HG03469 (cell line): ENCODE results near the gene IGF2.

Source experiments
- ATAC-seq: cut with Tn5 transposase; IDR thresholded peaks from one replicate; pipeline ENCODE4 v1.9.1; 2021; ENCODE audit warnings: mild to moderate bottlenecking, moderate library complexity, moderate number of reproducible peaks; ENCODE audit not compliant: unreplicated experiment

Gene IGF2

DNA sequence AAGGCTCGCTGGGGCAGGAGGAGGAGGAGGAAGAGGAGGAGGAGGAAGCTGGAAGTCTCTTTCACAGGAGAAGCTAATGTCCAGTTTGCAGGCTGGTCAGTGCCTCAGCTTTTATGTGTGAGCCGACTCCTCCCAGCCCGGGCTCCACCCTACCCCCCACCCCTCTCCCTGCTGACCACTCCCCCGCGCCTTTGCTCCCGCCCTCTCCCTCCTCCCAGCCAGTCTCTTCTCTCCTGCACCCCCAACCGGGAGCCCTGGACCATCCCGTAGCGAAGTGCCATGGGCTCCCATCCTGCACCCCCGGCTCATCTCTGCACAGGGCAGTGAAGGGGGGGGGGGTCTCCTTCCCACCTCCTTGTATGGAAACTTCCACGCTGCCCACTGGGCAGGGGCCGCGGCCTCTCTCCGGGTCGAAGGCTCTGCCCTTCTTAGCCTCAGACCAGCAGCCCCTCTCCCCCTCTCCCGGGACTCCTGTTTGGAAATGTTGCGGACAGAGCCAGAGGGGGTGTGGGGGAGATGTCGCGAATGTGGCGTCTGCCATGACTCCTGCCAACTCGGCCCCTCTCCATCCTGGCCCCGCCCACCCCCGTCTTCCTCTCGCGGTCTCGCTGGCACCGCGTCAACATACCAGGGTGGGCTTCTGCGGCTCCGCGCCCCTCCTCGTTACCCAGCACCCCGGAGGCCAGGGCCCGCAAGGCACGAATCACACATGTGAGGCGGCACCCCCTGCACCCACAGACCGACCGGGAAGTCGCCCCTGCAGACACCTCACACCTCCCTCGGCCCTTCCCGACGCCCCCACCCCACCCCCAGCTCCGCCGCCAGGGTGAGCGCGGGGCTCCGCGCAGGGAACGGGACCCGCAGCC lies 1.8 kb downstream of the IGF2 start:
- ATAC-seq, result no peak

DNA sequence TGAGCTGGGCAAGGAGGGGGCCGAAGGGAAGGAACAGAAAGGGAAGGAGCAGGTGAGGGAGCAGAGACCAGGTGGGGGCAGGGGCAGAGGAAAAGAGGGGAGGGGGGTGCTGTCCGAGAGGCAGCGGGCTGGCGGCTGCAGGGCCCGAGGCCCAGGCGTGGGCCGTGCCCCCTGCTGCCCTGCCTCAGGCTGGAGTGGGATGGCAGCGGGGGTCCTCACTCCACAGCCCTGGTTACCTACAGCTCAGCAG lies 2.3 kb downstream of the IGF2 start:
- ATAC-seq, result no peak

DNA sequence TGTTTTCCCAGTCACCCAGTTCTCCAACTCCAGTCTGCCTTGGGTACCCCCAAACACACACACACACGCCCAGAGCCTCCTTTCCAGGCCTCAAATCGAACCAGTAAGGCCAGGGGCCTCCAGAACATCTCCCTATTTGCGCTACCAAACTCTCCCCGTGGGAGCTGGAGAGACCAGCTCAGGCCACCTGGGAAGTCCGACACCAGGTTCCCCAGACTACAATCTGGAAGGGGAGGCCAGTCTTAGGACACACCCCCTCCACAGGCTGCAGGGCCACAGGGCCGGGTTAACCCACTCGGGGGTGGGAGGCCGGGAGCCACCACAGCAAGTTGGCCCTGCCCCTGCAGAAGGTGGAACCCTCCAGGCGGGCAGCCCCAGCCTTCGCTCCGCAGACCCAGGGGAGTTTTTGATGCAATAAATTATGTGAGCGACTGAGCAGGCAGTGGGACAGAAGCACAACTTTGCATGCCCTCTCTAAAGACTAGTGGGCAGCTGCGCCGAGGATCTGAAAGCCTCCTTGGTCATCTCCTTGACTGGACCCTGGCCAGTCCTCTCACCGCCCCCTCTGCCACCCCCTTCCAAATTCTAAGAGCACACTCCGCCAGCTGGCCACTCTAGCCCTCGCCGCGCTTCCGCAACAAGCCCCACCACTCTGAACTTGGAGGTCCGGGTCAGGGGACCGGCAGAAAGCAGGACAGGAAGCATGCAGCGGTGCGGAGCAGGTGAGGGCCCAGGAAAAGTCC lies 2.8 kb downstream of the IGF2 start:
- no peak for ATAC-seq

DNA sequence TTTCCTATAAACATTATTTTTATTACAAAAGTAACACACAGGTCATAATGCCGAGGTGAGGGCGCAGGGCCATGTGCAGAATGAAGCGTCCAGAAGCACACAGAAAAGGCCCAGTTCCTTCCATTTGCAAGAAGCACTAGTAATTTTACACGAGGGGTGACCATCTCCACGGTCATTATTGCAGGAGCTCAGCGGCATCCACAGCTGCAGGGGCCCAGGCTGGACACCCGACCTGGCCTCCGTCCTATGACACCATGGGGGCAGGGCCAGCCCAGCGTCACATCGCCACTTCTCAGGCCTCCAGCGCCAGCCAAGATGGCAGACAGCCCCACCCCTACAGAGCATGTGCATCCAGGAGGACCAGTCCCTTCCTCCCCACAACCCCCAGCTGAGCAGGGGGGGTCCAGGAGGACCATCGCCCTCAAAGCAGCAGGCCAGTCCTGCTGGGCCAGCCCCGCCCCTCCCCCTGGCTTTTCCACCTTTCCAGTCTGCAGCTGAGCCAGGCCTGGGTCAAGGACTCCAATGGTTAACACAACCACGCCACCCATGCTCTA lies 3.5 kb downstream of the IGF2 start:
- no peak for ATAC-seq

DNA sequence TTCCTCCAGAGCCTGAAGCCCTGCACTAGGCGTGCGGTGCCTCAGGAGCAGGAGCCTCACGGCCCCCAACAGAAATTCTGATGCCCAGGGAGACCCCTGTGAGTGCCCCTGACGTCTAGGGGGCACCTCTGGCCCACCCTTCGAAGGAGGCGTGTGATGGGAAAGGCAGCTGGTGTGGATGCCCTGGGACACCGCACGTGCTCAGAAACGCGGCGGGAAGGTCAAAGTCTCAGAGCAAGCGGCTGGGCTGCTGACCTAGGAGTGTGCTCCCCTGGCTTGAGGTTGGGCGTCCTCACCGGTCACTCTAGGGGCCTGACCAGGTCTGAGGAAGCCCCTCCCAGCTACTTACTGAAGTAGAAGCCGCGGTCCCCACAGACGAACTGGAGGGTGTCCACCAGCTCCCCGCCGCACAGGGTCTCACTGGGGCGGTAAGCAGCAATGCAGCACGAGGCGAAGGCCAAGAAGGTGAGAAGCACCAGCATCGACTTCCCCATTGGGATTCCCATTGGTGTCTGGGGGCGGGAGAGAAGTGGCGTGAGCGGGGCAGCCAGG lies 4.1 kb downstream of the IGF2 start:
- no peak for ATAC-seq

DNA sequence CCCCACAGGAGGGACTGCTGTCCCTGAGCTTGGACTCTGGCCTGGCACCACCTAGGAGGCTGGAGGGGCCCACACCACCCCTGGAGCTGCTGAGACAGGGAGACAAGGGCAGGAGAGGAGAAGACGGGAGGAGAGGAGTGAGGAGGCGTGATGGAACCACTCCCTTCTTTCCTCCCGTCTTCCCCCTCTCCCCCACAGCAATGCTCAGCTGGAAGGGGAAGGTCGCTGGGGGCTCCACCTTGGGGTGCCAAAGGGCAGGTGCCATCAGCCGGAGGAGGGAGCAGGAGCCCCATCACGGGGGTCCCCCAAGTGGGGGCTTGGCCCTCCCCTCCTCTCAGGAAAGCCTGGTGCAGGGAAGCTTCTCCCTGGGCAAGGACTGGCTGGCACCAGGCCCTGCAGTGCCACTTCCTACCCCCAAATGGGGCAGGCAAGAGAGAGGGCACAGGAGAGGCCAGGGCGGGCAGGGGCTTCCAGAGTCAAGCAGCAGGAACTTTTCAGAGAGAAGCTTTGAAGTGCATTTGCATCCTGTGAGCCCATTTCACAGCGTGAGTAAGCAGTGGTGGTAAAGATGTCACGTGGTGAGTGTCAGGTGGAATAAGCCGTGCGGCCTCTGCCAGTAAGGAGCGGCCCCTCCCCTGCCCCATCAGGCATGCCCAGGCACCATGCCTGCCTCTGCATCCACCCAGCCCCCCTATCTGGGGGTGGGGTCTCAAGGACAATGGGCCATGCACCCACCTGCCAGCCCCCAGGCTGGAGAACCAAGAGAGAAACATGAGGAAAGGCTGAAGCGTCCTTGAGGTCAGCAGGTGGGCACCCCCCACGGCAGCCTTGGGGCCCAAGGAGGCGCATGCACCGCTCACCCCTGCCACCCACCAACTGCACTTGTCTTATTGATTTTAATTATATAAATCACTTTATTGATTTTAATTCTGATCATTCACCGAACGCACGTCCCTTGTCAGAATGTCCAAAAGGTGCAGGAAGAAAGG lies 4.9 kb downstream of the IGF2 start:
- ATAC-seq, result no peak

DNA sequence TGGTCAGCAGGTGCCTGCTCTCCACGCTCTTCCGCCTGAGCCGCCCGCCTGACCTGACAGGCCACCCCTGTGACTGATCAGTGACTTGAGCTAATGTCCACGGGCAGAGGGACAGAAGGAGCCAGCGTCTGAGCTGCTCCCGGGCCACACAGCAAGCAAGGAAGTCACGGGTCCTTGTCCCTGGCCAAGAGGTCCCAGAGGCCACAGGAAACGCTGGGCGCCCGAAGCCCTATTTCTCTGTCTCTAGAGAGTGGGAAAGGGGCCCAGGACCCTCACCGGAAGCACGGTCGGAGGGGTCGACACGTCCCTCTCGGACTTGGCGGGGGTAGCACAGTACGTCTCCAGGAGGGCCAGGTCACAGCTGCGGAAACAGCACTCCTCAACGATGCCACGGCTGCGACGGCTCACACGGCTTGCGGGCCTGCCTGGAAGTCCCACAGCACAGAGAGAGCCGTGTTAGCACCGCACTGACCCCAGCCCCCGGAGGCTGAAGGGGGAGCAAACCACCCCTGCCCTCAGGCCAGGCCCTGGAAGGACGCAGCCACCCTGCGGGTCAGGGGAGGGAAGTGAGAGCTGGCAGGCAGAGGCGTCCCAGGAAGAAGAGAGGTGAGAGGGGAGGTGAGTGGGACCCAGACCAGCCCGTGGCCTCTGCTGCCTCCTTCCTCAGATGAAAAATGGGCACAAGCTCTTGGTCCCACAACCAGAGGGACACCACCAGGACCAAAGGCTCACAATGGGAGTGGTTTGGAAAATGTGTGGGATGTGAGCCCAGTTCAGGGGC lies 5.8 kb downstream of the IGF2 start:
- no peak for ATAC-seq

DNA sequence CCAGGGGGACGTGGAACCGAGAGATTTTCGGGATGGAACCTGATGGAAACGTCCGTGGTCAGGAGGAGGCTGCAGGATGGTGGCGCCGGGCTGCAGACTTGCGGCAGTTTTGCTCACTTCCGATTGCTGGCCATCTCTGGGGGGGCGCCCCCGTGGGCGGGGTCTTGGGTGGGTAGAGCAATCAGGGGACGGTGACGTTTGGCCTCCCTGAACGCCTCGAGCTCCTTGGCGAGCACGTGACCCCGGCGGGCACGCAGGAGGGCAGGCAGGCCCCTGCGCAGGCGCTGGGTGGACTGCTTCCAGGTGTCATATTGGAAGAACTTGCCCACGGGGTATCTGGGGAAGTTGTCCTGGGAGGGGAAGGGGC lies 6.3 kb downstream of the IGF2 start:
- ATAC-seq, result no peak

DNA sequence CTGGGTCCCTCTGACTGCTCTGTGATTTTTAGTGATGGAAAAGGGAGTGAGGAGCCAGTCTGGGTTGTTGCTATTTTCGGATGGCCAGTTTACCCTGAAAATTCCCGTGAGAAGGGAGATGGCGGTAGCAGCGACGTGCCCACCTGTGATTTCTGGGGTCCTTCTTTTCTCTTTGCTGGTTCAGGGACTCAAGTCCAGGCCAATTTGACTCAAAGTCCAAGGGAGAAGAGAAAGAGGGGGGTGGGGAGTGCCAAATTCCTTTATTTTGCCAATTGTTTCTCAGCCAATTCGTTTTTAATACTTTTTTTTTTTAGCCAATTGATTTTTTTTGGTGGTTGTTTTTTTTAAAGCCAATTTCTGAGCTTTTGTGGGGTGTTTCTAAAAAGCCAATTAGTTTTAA lies 6.9 kb downstream of the IGF2 start:
- no peak for ATAC-seq

DNA sequence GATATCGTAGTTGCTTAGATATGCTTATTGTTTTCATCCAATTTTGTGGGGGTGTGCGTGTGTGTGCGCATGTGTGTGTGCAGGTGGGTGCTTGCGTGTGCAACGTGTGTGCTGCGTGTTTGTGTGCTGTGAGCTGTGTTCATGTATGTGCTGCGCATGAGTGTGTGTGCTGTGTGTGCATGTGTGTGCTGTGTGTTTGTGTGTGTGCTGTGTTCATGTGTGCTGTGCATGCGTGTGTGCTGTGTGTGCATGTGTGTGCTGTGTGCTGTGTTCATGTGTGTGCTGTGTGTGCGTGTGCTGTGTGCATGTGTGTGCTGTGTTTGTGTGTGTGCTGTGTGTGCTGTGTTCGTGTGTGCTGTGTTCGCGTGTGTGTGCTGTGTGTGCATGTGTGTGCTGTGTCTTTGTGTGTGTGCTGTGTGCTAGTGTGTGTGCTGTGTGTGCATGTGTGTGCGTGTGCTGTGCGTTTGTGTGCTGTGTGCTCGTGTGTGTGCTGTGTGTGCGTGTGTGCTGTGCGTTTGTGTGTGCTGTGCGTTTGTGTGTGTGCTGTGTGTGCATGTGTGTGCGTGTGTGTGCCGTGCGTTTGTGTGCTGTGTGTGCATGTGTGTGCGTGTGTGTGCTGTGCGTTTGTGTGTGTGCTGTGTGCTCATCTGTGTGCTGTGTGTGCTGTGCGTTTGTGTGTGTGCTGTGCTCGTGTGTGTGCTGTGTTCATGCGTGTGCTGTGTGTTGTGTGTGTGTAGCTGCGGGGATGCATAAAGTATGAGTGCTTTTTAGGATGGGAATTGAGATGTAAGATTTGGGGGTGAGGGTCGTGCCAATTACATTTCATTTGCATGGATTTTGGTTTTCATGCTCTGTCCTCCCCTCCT lies 7.6 kb downstream of the IGF2 start:
- ATAC-seq, result no peak

DNA sequence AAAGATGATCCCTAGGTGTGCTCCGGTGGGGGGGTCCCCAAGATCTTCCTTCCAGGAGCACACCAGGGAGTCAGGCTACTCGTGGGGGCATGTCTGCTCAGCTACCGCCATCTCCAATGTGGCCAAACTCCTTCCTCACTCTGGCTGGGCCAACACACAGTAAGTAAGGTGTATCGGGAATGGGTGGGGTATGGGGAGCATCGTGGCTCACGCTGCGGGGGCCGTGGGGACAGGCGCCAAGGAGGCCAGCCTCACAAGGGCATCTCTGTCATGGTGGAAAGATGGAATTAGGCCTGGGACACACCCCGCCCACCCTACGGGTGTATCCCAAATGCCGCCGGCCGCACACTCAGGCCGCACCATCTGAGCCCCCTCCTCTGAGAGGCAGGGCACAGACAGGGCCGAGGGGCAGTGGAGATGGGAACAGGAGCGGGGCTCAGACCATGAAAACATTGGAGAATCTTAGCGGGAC lies 8.3 kb downstream of the IGF2 start:
- ATAC-seq, result no peak

DNA sequence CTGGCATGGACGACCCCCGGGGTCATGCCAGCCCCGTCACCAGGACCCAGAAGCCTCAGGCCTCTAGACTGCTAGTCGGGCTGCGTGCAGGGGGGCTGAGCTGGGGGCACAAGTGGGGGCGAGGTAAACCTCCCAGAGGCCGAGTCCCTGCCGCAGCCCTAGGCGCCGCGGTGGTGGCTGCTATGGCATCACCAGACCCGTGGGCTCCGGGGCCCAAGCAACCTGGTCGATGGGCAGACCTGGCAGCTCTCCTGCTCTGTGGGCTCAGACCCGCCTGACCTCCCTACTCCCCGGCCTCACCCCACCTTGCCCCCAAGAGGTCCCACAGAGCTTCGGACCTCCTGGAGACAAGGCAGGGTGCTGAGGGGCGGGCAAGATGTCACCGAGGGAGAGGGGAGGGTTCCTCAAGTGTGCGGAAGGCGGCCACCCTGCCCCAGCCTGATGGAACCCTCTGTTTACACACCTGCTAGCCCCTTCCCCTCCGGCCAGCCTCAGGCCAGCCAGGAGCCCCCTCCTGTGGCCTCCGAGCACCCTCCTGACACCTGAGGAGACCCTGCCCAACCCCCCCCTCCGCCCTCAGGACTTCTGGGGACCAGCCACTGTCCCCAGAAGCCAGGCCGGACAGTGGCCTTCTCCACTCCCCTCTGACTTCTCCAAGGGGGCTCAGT lies 9.4 kb downstream of the IGF2 start:
- ATAC-seq, result no peak

DNA sequence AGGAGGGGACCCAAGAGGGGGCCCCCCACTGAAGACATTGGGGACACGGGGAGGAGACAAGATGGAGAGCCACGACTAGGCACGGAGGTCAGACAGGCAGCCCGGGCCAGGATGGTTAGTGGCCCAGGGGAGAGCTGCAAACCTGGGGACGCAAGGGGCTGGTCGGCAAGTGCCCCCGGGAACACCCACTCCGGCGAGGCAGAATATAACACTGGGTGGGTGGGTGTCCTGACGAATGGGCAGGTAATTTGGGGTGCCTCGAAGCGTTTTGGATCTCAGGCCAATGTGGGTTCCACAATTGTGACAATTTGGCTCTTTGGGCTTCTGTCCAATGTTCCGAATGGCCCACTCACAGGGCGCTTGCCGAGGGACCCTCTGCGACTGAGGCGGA lies 9.9 kb downstream of the IGF2 start:
- no peak for ATAC-seq

DNA sequence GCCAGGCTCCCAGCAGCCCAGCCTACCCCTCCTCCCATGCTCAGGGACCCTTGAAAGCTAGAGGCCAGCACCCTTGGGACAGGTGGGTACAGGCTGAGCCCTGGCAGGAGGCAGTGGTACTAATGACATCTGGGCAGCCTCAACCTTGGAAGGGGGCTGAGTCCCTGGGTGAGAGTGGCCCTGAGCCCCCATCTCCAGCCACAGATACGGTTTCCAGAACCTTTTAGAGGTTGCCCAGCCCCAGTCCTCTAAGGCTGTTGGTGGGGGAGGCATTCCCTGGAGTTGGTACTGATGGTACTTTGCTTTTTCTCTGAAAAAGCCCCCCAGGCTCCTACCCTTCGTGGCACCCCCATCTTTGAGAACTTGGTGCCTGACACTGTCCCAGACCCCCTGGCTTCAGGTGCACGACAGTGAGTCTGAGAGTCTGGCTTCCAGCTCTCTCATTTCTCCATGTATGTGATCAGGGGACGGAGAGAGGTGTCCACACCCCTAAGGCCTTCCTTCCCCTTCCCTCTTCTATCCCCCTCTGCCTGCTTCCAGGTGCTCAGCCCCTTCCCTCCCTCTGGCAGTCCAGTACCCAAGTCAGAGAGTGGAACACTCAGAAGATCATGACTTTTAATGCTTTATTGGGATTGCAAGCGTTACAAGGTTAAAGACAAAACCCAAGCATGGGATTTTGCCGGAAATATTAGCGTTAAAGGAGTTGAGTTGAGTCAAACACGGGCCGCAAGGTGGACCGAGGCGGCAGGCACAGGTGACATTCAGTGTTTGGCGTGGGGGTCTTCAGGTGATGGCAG lies 10.5 kb downstream of the IGF2 start:
- ATAC-seq, result no peak

DNA sequence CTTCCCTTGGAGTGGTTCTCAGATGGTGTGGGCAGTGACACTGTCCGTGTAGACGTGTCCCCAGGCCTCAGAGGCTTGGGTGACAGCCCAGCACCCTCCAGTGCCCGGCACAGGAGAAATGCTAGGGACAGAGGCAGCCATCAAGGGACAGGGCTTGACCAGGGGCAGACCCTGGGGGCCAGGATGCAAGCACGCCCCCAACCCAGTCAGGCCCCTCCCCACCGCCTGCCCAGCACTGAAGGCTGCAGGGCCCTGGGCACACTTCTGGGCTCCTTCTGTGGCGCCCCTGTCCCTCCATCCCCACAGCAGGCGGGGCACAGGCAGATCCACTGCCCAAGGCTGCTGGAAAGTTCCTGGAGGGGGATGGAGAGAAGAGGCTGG lies 11.1 kb downstream of the IGF2 start:
- no peak for ATAC-seq

DNA sequence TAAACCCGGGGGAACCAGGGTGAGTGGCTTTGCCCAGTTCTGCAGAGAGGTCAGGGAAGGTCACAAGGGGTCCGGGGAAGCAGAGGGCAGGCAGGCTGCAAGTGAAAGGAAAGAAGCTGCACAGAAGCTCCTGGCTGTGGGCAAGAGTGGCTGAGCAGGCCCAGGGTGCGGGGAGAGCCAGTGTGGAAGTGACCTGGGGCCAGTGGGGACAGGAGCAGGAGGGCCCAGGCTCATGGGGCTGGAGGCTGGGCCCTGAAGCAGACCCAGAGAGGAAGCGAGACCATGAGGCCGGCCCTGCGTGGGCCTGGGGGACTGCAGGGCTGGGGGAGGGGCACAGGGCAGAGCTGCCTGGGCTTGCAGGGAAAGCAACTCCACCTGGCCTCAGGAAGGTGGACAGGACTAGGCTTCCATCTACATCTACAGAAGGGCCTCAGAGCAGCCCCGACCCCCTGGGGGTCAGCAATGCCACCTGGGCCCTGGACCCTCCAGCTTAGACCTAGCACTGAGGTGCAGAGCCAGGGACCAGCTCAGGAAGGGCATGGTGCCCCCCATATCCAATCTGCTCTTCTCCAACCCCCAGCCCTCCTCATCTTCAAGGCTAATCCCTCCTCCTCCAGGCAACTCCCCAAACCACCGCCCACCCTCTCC lies 11.6 kb downstream of the IGF2 start:
- no peak for ATAC-seq

DNA sequence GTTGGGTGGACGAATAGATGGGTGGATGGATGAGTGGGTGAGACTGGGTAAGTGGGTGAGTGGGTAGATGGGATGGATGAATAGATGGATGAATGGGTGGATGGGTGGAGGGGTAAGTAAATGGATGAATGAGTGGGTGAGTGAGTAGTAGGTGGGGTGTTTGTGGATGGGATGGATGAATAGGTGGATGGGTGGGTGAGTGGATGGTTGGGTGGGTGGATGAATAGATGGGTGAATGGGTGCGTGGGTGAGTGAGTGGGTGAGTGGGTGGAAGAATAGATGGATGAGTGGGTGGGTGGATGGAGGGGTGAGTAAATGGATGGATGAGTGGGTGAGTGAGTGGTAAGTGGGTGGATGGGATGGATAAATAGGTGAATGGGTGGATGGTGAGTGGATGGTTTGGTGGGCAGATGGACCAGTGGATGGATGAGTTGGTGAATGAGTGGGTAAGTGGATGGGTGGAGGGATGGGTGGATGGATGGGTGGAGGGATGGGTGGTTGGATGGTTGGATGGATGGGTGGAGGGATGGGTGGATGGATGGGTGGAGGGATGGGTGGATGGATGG lies 12.6 kb downstream of the IGF2 start:
- ATAC-seq, result no peak
